ENCODE data around the gene TMEM119.

- no peak for TF ChIP-seq POLR2A (IDR thresholded peaks at IDR 0.05)
- TF ChIP-seq, protein P1, sequence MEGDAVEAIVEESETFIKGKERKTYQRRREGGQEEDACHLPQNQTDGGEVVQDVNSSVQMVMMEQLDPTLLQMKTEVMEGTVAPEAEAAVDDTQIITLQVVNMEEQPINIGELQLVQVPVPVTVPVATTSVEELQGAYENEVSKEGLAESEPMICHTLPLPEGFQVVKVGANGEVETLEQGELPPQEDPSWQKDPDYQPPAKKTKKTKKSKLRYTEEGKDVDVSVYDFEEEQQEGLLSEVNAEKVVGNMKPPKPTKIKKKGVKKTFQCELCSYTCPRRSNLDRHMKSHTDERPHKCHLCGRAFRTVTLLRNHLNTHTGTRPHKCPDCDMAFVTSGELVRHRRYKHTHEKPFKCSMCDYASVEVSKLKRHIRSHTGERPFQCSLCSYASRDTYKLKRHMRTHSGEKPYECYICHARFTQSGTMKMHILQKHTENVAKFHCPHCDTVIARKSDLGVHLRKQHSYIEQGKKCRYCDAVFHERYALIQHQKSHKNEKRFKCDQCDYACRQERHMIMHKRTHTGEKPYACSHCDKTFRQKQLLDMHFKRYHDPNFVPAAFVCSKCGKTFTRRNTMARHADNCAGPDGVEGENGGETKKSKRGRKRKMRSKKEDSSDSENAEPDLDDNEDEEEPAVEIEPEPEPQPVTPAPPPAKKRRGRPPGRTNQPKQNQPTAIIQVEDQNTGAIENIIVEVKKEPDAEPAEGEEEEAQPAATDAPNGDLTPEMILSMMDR (IDR thresholded peaks at IDR 0.05) = peak; percentile 95 to 96
- TF ChIP-seq EP300 (IDR thresholded peaks at IDR 0.05) = no peak
- peak in 2 of 3 donors; percentile 39 to 46 for TF ChIP-seq POLR2AphosphoS5 (IDR thresholded peaks at IDR 0.05)
These were observed 20.4 kb upstream of the TMEM119 start for GRCh38 chr12:108618079-108618952.
